PC-3 (cell line): ENCODE results near the gene TAS2R38. TPM values are rescaled to one million over a fixed set of nuclear protein-coding genes. Genes with fewer than 3 reads are reported as not detected.

Experiments used
- ATAC-seq: fragments of 200-7000 bp; cut with Tn5 transposase; 2 replicates; pipeline ENCODE4 v1.9.1; 2020; ENCODE audit warnings: mild to moderate bottlenecking, moderate library complexity
- BruUV-seq: library from RNA; stranded (reverse); fragments of 400-500 nt; replicated peaks from 2 replicates; lab custom pipeline; 2021; lab: Mats Ljungman, UMichigan
- CTCF ChIA-PET: fragments of 300-600 bp; sonication (Branson Sonifier 250); formaldehyde crosslinking; loops from one replicate; lab custom pipeline; 2022; ENCODE audit warnings: antibody characterized with exemption; lab: Charles Lee
- POLR2A ChIA-PET: fragments of 300-600 bp; sonication (Branson Sonifier 250); formaldehyde crosslinking; loops from one replicate; lab custom pipeline; 2022; ENCODE audit warnings: antibody characterized with exemption; ENCODE audit not compliant: unreplicated experiment; lab: Charles Lee
- DNase-seq: peaks from one replicate; pipeline ENCODE4 v3.0.0-alpha.2; 2015
- H2AFZ ChIP-seq: fragments of 300-600 bp; sonication (generic); 2 replicates; pipeline ENCODE4 v1.6.0; 2016; ENCODE audit warnings: antibody characterized with exemption, low read length
- H3F3A ChIP-seq: fragments of 300-600 bp; sonication (generic); one replicate; pipeline ENCODE4 v1.6.0; 2017; ENCODE audit warnings: antibody characterized with exemption, low read length, control low read depth, mild to moderate bottlenecking; ENCODE audit not compliant: unreplicated experiment
- H3K27ac ChIP-seq: fragments of 300-600 bp; sonication (generic); 2 replicates; pipeline ENCODE4 v1.5.1; 2016; ENCODE audit warnings: mild to moderate bottlenecking, low read length
- H3K27me3 ChIP-seq: fragments of 300-600 bp; sonication (generic); 2 replicates; pipeline ENCODE4 v1.6.1; 2016; ENCODE audit warnings: low read length, mixed read lengths
- H3K36me3 ChIP-seq: fragments of 300-600 bp; sonication (generic); 2 replicates; pipeline ENCODE4 v1.6.1; 2016; ENCODE audit warnings: low read depth, mixed run types, low read length, mixed read lengths
- H3K4me1 ChIP-seq: fragments of 300-600 bp; sonication (generic); 2 replicates; pipeline ENCODE4 v1.5.1; 2016; ENCODE audit warnings: low read length; ENCODE audit not compliant: insufficient read depth
- H3K4me2 ChIP-seq: fragments of 300-600 bp; sonication (generic); 2 replicates; pipeline ENCODE4 v1.6.0; 2016; ENCODE audit warnings: low read length
- H3K4me3 ChIP-seq: fragments of 300-600 bp; sonication (generic); 2 replicates; pipeline ENCODE4 v1.5.1; 2016; ENCODE audit warnings: mild to moderate bottlenecking, low read length, mixed read lengths
- H3K79me2 ChIP-seq: fragments of 300-600 bp; sonication (generic); 2 replicates; pipeline ENCODE4 v1.6.1; 2017; ENCODE audit warnings: low read length, mixed read lengths
- H3K9ac ChIP-seq: fragments of 300-600 bp; sonication (generic); 2 replicates; pipeline ENCODE4 v1.6.0; 2016; ENCODE audit warnings: mild to moderate bottlenecking, low read length
- H3K9me2 ChIP-seq: fragments of 300-600 bp; sonication (generic); replicated peaks from 2 replicates; pipeline ENCODE4 v1.6.1; 2016; ENCODE audit warnings: mixed run types, low read length, mixed read lengths
- H3K9me3 ChIP-seq: fragments of 300-600 bp; sonication (generic); 2 replicates; pipeline ENCODE4 v1.6.1; 2016; ENCODE audit warnings: low read length, mixed read lengths
- H4K20me1 ChIP-seq: fragments of 300-600 bp; sonication (generic); 2 replicates; pipeline ENCODE4 v1.6.1; 2016; ENCODE audit warnings: low read length, mixed read lengths
- CTCF ChIP-seq: fragments of 300-600 bp; sonication (generic); conservative IDR thresholded peaks from 2 replicates; pipeline ENCODE4 v1.5.1; 2017; ENCODE audit warnings: antibody characterized with exemption, low read depth, mild to moderate bottlenecking, low read length
- EZH2 ChIP-seq: fragments of 300-600 bp; sonication (generic); IDR thresholded peaks from one replicate; pipeline ENCODE4 v1.6.1; 2017; ENCODE audit warnings: antibody characterized with exemption, mild to moderate bottlenecking, low read length; ENCODE audit not compliant: unreplicated experiment
- EZH2phosphoT487 ChIP-seq: fragments of 300-600 bp; sonication (generic); IDR thresholded peaks from 2 replicates; pipeline ENCODE4 v1.6.1; 2018; ENCODE audit warnings: mild to moderate bottlenecking, antibody characterized with exemption, low read length, borderline replicate concordance
- intact Hi-C: fragments of 100-400 bp; cut with micrococcal nuclease; formaldehyde crosslinking; loops from 2 replicates; pipeline ENCODE4 v1.9.0; 2023
- total RNA-seq: library from RNA; depleted of rRNA; stranded (reverse); fragments of >200 nt; gene quantifications from 2 replicates; pipeline ENCODE4 v1.2.3, GENCODE V29; 2014

TAS2R38 gene
- total RNA-seq, 1 experiment from 2014 or later = not detected

- Histone ChIP-seq H3K4me1 (no peaks in the 10 kb centered on the region), H3K4me2 (no peak overlapping the region), H3K27me3 (peaks cover 12% of the 10 kb centered on the region), H3K79me2 (no peaks in the 10 kb centered on the region), H3K9me2 (no peaks in the 10 kb centered on the region), H3K27ac (no peak overlapping the region), H3F3A (no peaks in the 10 kb centered on the region), H3K4me3 (no peak overlapping the region), H3K9me3 (no peaks in the 10 kb centered on the region), H3K36me3 (no peaks in the 10 kb centered on the region), H3K9ac (no peak overlapping the region), H2AFZ (no peak overlapping the region), H4K20me1 (no peaks in the 10 kb centered on the region)
- no TSS peak for BruUV-seq
- intact Hi-C loops = no loop called here
- TF ChIP-seq EZH2 (no peak), EZH2phosphoT487 (no peak), CTCF (no peak)
- ChIA-PET CTCF (no interaction called here), POLR2A (no interaction called here)
- ATAC-seq (no peak), DNase-seq (no peak)
Observed at GRCh38 chr7:141992688-141993087, 19.1 kb upstream of the TAS2R38 start.

DNA sequence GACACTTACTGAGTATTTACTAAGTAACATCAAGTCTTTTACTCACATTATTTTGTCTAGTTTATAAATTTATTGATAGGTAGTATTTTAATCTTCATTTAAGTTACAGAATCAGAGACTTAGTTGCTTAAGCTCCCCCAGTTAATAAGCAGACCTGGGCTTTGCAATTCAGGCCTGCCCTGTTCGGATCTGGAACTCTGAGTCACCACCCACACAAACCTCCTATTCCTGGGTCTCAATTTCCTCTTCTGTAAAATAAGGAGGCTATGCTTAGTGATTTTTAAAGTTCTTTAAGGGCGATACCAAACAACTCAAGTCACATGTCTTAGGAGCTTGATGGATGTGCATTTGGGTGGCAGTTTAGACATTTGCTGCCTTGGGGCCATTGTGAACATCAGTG, 18.6 kb upstream of the TAS2R38 start:
- Histone ChIP-seq H3K9me3 (no peaks in the 10 kb centered on the region), H3K9me2 (no peaks in the 10 kb centered on the region), H3K4me2 (no peak overlapping the region), H3K4me3 (no peak overlapping the region), H4K20me1 (no peaks in the 10 kb centered on the region), H3K27me3 (peaks cover 16% of the 10 kb centered on the region), H3K27ac (no peak overlapping the region), H3F3A (no peaks in the 10 kb centered on the region), H2AFZ (no peak overlapping the region), H3K4me1 (no peaks in the 10 kb centered on the region), H3K9ac (no peak overlapping the region), H3K79me2 (no peaks in the 10 kb centered on the region), H3K36me3 (no peaks in the 10 kb centered on the region)
- CTCF ChIA-PET = no interaction called here
- BruUV-seq = no TSS peak
- no peak for TF ChIP-seq CTCF
- no peak for TF ChIP-seq EZH2
- TF ChIP-seq EZH2phosphoT487 = no peak
- intact Hi-C loops = no loop called here
- DNase-seq (no peak), ATAC-seq (no peak)
- POLR2A ChIA-PET = no interaction called here

- Histone ChIP-seq H3K4me2 (no peak overlapping the region), H3K9me3 (no peaks in the 10 kb centered on the region), H3F3A (no peaks in the 10 kb centered on the region), H4K20me1 (no peaks in the 10 kb centered on the region), H3K79me2 (no peaks in the 10 kb centered on the region), H3K9ac (no peak overlapping the region), H3K36me3 (no peaks in the 10 kb centered on the region), H2AFZ (no peak overlapping the region), H3K9me2 (no peaks in the 10 kb centered on the region), H3K27ac (no peak overlapping the region), H3K27me3 (peaks cover 14% of the 10 kb centered on the region), H3K4me1 (no peaks in the 10 kb centered on the region), H3K4me3 (no peak overlapping the region)
- no peak for TF ChIP-seq EZH2
- no peak for TF ChIP-seq CTCF
- TF ChIP-seq EZH2phosphoT487 = no peak
- CTCF ChIA-PET = no interaction called here
- intact Hi-C loops = no loop called here
- BruUV-seq = no TSS peak
- DNase-seq (no peak), ATAC-seq (no peak)
- POLR2A ChIA-PET = no interaction called here
Observed at GRCh38 chr7:141991140-141991539, 17.6 kb upstream of the TAS2R38 start.
